Pancreas (tissue), 10 donors: ENCODE results near the gene COL2A1. TPM values are rescaled to one million over a fixed set of nuclear protein-coding genes. Genes with fewer than 3 reads are reported as not detected.

ENCODE experiments used
- ATAC-seq, 4 donors: fragments of 200-7000 bp; cut with Tn5 transposase; one replicate each; pipeline versions ENCODE4 v1.8.0 to v1.9.1; 2020; ENCODE audit warnings: mild to moderate bottlenecking in 4 of 4, moderate library complexity in 4 of 4
- DNase-seq, 6 donors: peaks; one replicate each; pipeline ENCODE4 v3.0.0-alpha.2; 2020
- FAIRE-seq: peaks from 2 replicates; lab custom pipeline; 2012; peaks lifted over from hg19 to GRCh38; lab: Jason Lieb, UNC
- H3K27ac ChIP-seq, 4 donors: fragments of 200-600 bp; sonication (generic); 1 replicate in 3 of 4; 2 replicates in 1 of 4; pipeline versions ENCODE4 v1.5.0 to v1.8.0; 2020
- H3K27me3 ChIP-seq, 4 donors: fragments of 200-600 bp; one replicate each; pipeline ENCODE4 v1.8.0; 2021
- H3K36me3 ChIP-seq, 3 donors: fragments of 200-600 bp; sonication (generic) in 1 of 3; one replicate each; pipeline versions ENCODE4 v1.5.0 to v1.8.0; 2020 to 2021
- H3K4me1 ChIP-seq, 3 donors: fragments of 200-600 bp; one replicate each; pipeline ENCODE4 v1.8.0; 2021
- H3K4me3 ChIP-seq, 4 donors: fragments of 200-600 bp; sonication (generic) in 2 of 4; one replicate each; pipeline versions ENCODE4 v1.5.0 to v1.8.0; 2020 to 2021
- H3K9me3 ChIP-seq, 4 donors: fragments of 200-600 bp; one replicate each; pipeline ENCODE4 v1.8.0; 2021
- CTCF ChIP-seq, 4 donors: fragments of 200-600 bp; sonication (generic) in 3 of 4; IDR thresholded peaks; one replicate each; pipeline versions ENCODE4 v1.5.0 to v1.8.0; 2021; ENCODE audit warnings: antibody characterized with exemption in 4 of 4
- WGBS, 2 donors: extraction: QIAGEN DNeasy Blood & Tissue Kit; methylation state at CpG; one replicate each; pipeline ENCODE4 v1.1.7; 2013; 5-methylcytosine and 5-hydroxymethylcytosine counted together
- intact Hi-C, 3 donors: fragments of 100-400 bp; cut with DNase I; formaldehyde crosslinking; loops; one replicate each; pipeline versions ENCODE4 v1.11.1 to v1.14.2; 2022
- polyA plus RNA-seq, 2 donors: library from polyadenylated mRNA; stranded (reverse); fragments of 200-250 nt; gene quantifications; one replicate each; pipeline ENCODE4 v1.2.3, GENCODE V29; 2013
- total RNA-seq, 6 donors: library from RNA; stranded (reverse); fragmentation: NEBNext Ultra II Directional in 4 of 6; extraction: Animal tissue kit (Norgen Biotek cat#: 25700) in 4 of 6; gene quantifications; one replicate each; pipeline versions ENCODE4 v1.2.1 to v1.2.4, GENCODE V29; 2021 to 2023
- donor health status: healthy with polysubstance abuse.
- donor health status: DM: no; HTN: no; CAD: no; lungs with moderate emphysema.
- donor health status: DM: no; HTN: no; CAD: no.
- donor health status: control.
- donor health status: control.
- donor health status: Bipolar disorder and iron deficiency.
- donor health status: DM: yes; HTN: yes; CAD: no.
- donor health status: DM: no; HTN: no; CAD: no.
- donor health status: DM: no; HTN: no; CAD: no.
- donor health status: DM: yes; HTN: yes; CAD: no.

Gene COL2A1
- total and polyA plus RNA-seq, 8 donors, result 0.04 to 0.12 (median 0.06) TPM; not detected in 5

- WGBS, 2 donors, result 84 to 85% methylated on average over 5 of the region's 5 CpGs
- Histone ChIP-seq H3K4me1 (no peaks in the 10 kb centered on the region), H3K27me3 (no peaks in the 10 kb centered on the region), H3K27ac (no peak overlapping the region), H3K9me3 (no peaks in the 10 kb centered on the region), H3K36me3 (no peaks in the 10 kb centered on the region), H3K4me3 (no peak overlapping the region)
- no peak for DNase-seq
- no peak for FAIRE-seq
- no peak for TF ChIP-seq CTCF (IDR thresholded peaks at IDR 0.05)
- ATAC-seq, result no peak
- intact Hi-C loops, result no loop called here
Measured at GRCh38 chr12:47930634-47931033, 73.6 kb downstream of the COL2A1 start.

GRCh38 chr12:47927346-47927745 lies 76.9 kb downstream of the COL2A1 start:
- ATAC-seq, result no peak
- no peaks in the 10 kb centered on the region for H3K36me3 ChIP-seq
- intact Hi-C loops, result no loop called here
- TF ChIP-seq CTCF (IDR thresholded peaks at IDR 0.05), result no peak
- 64 to 77% methylated on average over 3 of the region's 3 CpGs for WGBS, 2 donors
- H3K27ac ChIP-seq, result no peak overlapping the region
- DNase-seq, result no peak
- H3K27me3 ChIP-seq, result no peaks in the 10 kb centered on the region
- H3K4me3 ChIP-seq, result no peak overlapping the region
- H3K9me3 ChIP-seq, result no peaks in the 10 kb centered on the region
- no peak for FAIRE-seq
- H3K4me1 ChIP-seq, result no peaks in the 10 kb centered on the region

Other genes starting within 250 kb of the COL2A1 start
- 1 to 10 TPM; 2.5 to 6.7 (median 5.0) TPM for gene RAPGEF3, start 245.6 kb downstream of the COL2A1 start, total RNA-seq
- gene RAPGEF3, start 245.6 kb downstream of the COL2A1 start, polyA plus RNA-seq, result 10 to 100 TPM; 51.4 to 54.4 TPM
- gene SLC48A1, start 231.2 kb downstream of the COL2A1 start, total RNA-seq, result 10 to 100 TPM; 12.2 to 17.2 (median 13.9) TPM
- 10 to 100 TPM; 12.4 to 14.2 TPM for gene SLC48A1, start 231.2 kb downstream of the COL2A1 start, polyA plus RNA-seq
- gene HDAC7, start 184.6 kb downstream of the COL2A1 start, total RNA-seq, result 10 to 100 TPM; 17.9 to 45.5 (median 20.1) TPM
- 10 to 100 TPM; 36.6 to 48.1 TPM for gene HDAC7, start 184.6 kb downstream of the COL2A1 start, polyA plus RNA-seq
- 1 to 10 TPM; 1.3 to 5.5 (median 3.5) TPM for gene VDR, start 99.5 kb downstream of the COL2A1 start, total RNA-seq
- gene VDR, start 99.5 kb downstream of the COL2A1 start, polyA plus RNA-seq, result 1 to 10 TPM; 1.2 to 1.7 TPM
- gene TMEM106C, start 40.9 kb downstream of the COL2A1 start, total RNA-seq, result 10 to 100 TPM; 25.6 to 42.1 (median 31.7) TPM
- 10 to 100 TPM; 24.7 to 44.7 TPM for gene TMEM106C, start 40.9 kb downstream of the COL2A1 start, polyA plus RNA-seq
- gene SENP1, start 101.6 kb upstream of the COL2A1 start, total RNA-seq, result 1 to 10 TPM; 6.8 to 8.9 (median 7.4) TPM
- gene SENP1, start 101.6 kb upstream of the COL2A1 start, polyA plus RNA-seq, result 1 to 10 TPM; 1.9 to 3.4 TPM
- 10 to 100 TPM in 4 of 6 donors, 1 to 10 TPM in 2; 7.0 to 23.1 (median 11.3) TPM for gene PFKM, start 114.9 kb upstream of the COL2A1 start, total RNA-seq
- 10 to 100 TPM in 1 of 2 donors, 1 to 10 TPM in 1; 9.9 to 27.5 TPM for gene PFKM, start 114.9 kb upstream of the COL2A1 start, polyA plus RNA-seq
- gene ASB8, start 153.0 kb upstream of the COL2A1 start, total RNA-seq, result 10 to 100 TPM; 17.6 to 27.6 (median 20.7) TPM
- gene ASB8, start 153.0 kb upstream of the COL2A1 start, polyA plus RNA-seq, result 10 to 100 TPM in 1 of 2 donors, 1 to 10 TPM in 1; 8.1 to 17.0 TPM
- gene CCDC184, start 179.2 kb upstream of the COL2A1 start, total RNA-seq, result under 1 TPM; 0.16 to 0.76 (median 0.34) TPM
- 1 to 10 TPM in 1 of 2 donors, under 1 TPM in 1; 0.61 to 3.1 TPM for gene CCDC184, start 179.2 kb upstream of the COL2A1 start, polyA plus RNA-seq
- not detected for gene OR10AD1, start 198.8 kb upstream of the COL2A1 start, total RNA-seq
- not detected for gene OR10AD1, start 198.8 kb upstream of the COL2A1 start, polyA plus RNA-seq